Mucosa of descending colon (tissue), 3 donors: ENCODE data around the gene DERA. TPM values are rescaled to one million over a fixed set of nuclear protein-coding genes. Genes with fewer than 3 reads are reported as not detected.
"Not testable (repeated sequence)": the region's sequence is repeated elsewhere in the genome, so short reads cannot be mapped to it uniquely, and the experiment has no call there.

Source experiments
- ATAC-seq: fragments of 200-7000 bp; cut with Tn5 transposase; one replicate; pipeline ENCODE4 v1.9.1; 2020; ENCODE audit warnings: mild to moderate bottlenecking, moderate library complexity
- DNase-seq, 3 donors: peaks; one replicate each; pipeline ENCODE4 v3.0.0-alpha.2; 2020
- H3K36me3 ChIP-seq: fragments of 200-600 bp; one replicate; pipeline ENCODE4 v1.8.0; 2021; ENCODE audit warnings: low read depth, mild to moderate bottlenecking
- H3K4me1 ChIP-seq: fragments of 200-600 bp; one replicate; pipeline ENCODE4 v1.8.0; 2021; ENCODE audit warnings: low read depth, mild to moderate bottlenecking
- H3K4me3 ChIP-seq: fragments of 200-600 bp; one replicate; pipeline ENCODE4 v1.8.0; 2021; ENCODE audit warnings: mild to moderate bottlenecking
- H3K9me3 ChIP-seq: fragments of 200-600 bp; one replicate; pipeline ENCODE4 v1.8.0; 2021; ENCODE audit warnings: mild to moderate bottlenecking
- CTCF ChIP-seq: fragments of 200-600 bp; IDR thresholded peaks from one replicate; pipeline ENCODE4 v1.8.0; 2022; ENCODE audit warnings: antibody characterized with exemption, mild to moderate bottlenecking
- intact Hi-C, 2 donors: fragments of 100-400 bp; cut with DNase I in 1 of 2; cut with micrococcal nuclease in 1 of 2; formaldehyde crosslinking; loops; one replicate each; pipeline versions ENCODE4 v1.11.0 to v1.11.1; 2022; cut with DNase I, micrococcal nuclease
- total RNA-seq, 3 donors: library from RNA; stranded (reverse); fragmentation: NEBNext Ultra II Directional in 2 of 3; extraction: Animal tissue kit (Norgen Biotek cat#: 25700) in 2 of 3; gene quantifications; one replicate each; pipeline versions ENCODE4 v1.2.1 to v1.2.4, GENCODE V29; 2021 to 2023
- donor health status: DM: no; HTN: no; CAD: no; lungs with moderate emphysema.
- donor health status: DM: no; HTN: no; CAD: no.
- donor health status: DM: no; HTN: yes; CAD: no.

Gene DERA
- total RNA-seq, 3 donors from 2014 or later = 53.1 to 77.3 (median 74.3) TPM

- intact Hi-C loops = no loop called here
- Histone ChIP-seq H3K4me1 (no peaks in the 10 kb centered on the region), H3K4me3 (no peak overlapping the region), H3K9me3 (no peaks in the 10 kb centered on the region), H3K36me3 (no peaks in the 10 kb centered on the region)
- no peak for DNase-seq
- TF ChIP-seq CTCF = no peak
- no peak for ATAC-seq
These were observed 95.6 kb downstream of the DERA start for GRCh38 chr12:16006752-16007151.

- no peak overlapping the region for H3K4me3 ChIP-seq
- intact Hi-C loops = no loop called here
- no peaks in the 10 kb centered on the region for H3K36me3 ChIP-seq
- H3K9me3 ChIP-seq = peaks cover 2% of the 10 kb centered on the region
- DNase-seq (no peak), ATAC-seq (no peak)
- no peak for TF ChIP-seq CTCF
- H3K4me1 ChIP-seq = no peaks in the 10 kb centered on the region
These were observed 97.3 kb downstream of the DERA start for GRCh38 chr12:16008421-16008824.

GRCh38 chr12:16012117-16012516 is 101.0 kb downstream of the DERA start:
- peaks cover 15% of the 10 kb centered on the region for H3K9me3 ChIP-seq
- peak; percentile 28 for ATAC-seq
- peak in 1 of 3 donors; percentile 53 for DNase-seq
- intact Hi-C loops = no loop called here
- no peaks in the 10 kb centered on the region for H3K36me3 ChIP-seq
- H3K4me1 ChIP-seq = no peaks in the 10 kb centered on the region
- TF ChIP-seq CTCF = no peak
- no peak overlapping the region for H3K4me3 ChIP-seq

GRCh38 chr12:16013722-16014121 is 102.6 kb downstream of the DERA start:
- intact Hi-C loops, H3K4me1 ChIP-seq, DNase-seq, H3K4me3 ChIP-seq, ATAC-seq, H3K36me3 ChIP-seq: not testable (repeated sequence)
- peaks cover 15% of the 10 kb centered on the region for H3K9me3 ChIP-seq

- DNase-seq, H3K36me3 ChIP-seq, intact Hi-C loops, H3K4me3 ChIP-seq, ATAC-seq, H3K4me1 ChIP-seq: not testable (repeated sequence)
- H3K9me3 ChIP-seq = peaks cover 15% of the 10 kb centered on the region
These were observed 103.3 kb downstream of the DERA start for GRCh38 chr12:16014394-16014793.

GRCh38 chr12:16016748-16017147 is 105.6 kb downstream of the DERA start:
- H3K36me3 ChIP-seq = no peaks in the 10 kb centered on the region
- TF ChIP-seq CTCF = no peak
- H3K9me3 ChIP-seq = peaks cover 17% of the 10 kb centered on the region
- intact Hi-C loops = no loop called here
- ATAC-seq = no peak
- DNase-seq = no peak
- H3K4me1 ChIP-seq = peaks cover 3% of the 10 kb centered on the region
- H3K4me3 ChIP-seq = no peak overlapping the region

- DNase-seq (no peak), ATAC-seq (no peak)
- Histone ChIP-seq H3K9me3 (peaks cover 16% of the 10 kb centered on the region), H3K4me3 (no peak overlapping the region), H3K36me3 (no peaks in the 10 kb centered on the region), H3K4me1 (peaks cover 7% of the 10 kb centered on the region)
- intact Hi-C loops = no loop called here
- no peak for TF ChIP-seq CTCF
These were observed 107.2 kb downstream of the DERA start for GRCh38 chr12:16018306-16018705.
